ENCODE data around the gene FARP1. TPM values are rescaled to one million over a fixed set of nuclear protein-coding genes. Genes with fewer than 3 reads are reported as not detected.

FARP1 gene
- polyA plus RNA-seq, 1 of the 3 experiments (the other 2 are of a cell fraction): 12.0 TPM

GRCh38 chr13:98184792-98185191 is 41.9 kb downstream of the FARP1 start:
- no peak overlapping the region for H3K4me3 ChIP-seq (ENCODE audit: low read depth in 2 of 2, low read length in 1 of 2)
- no peaks in the 10 kb centered on the region for H3K27me3 ChIP-seq (ENCODE audit: insufficient read depth)
- no peaks in the 10 kb centered on the region for H3F3A ChIP-seq (replicated peaks; ENCODE audit: insufficient read depth)
- WGBS (ENCODE audit: low lambda C conversion rate): 97% methylated on average over 1 of the region's 1 CpG
- peaks cover 4% of the 10 kb centered on the region; the same call in 1 of the 2 replicates for H4K20me1 ChIP-seq (ENCODE audit: insufficient read depth)
- H3K9ac ChIP-seq: no peak overlapping the region
- ChIA-PET POLR2A (no interaction called here), CTCF (no interaction called here)
- TF ChIP-seq EZH2phosphoT487 (IDR thresholded peaks at IDR 0.05; ENCODE audit: borderline replicate concordance, low read depth) (no peak), CHD2 (IDR thresholded peaks at IDR 0.05; ENCODE audit: low read length, partially characterized antibody) (no peak), RXRA (IDR thresholded peaks at IDR 0.05; ENCODE audit: borderline replicate concordance, low read depth) (no peak), MXI1 (IDR thresholded peaks at IDR 0.05; ENCODE audit: low read depth, low read length) (no peak), TAF1 (IDR thresholded peaks at IDR 0.05; ENCODE audit: borderline replicate concordance, low read depth, low read length) (no peak), MAX (IDR thresholded peaks at IDR 0.05; ENCODE audit: low read depth) (no peak), PBX3 (IDR thresholded peaks at IDR 0.05) (no peak), NRF1 (IDR thresholded peaks at IDR 0.05; ENCODE audit: low read depth, low read length) (no peak), YY1 (IDR thresholded peaks at IDR 0.05; ENCODE audit: low read depth) (no peak), MEF2A (IDR thresholded peaks at IDR 0.05; ENCODE audit: borderline replicate concordance, low read depth) (no peak), SIN3A (IDR thresholded peaks at IDR 0.05; ENCODE audit: borderline replicate concordance, low read depth, low read length) (no peak)
- no peak overlapping the region for H3K27ac ChIP-seq (ENCODE audit: low read depth in 2 of 2, low read length in 1 of 2)
- H3K4me2 ChIP-seq: no peak overlapping the region
- no peak for DNase-seq
- H3K9me3 ChIP-seq: no peaks in the 10 kb centered on the region
- no peak overlapping the region for H2AFZ ChIP-seq (ENCODE audit: low read depth)
- H3K9me2 ChIP-seq: no peaks in the 10 kb centered on the region
- no peaks in the 10 kb centered on the region for H3K36me3 ChIP-seq (replicated peaks in 1 of 2; ENCODE audit: control insufficient read depth in 1 of 2, insufficient read depth in 2 of 2, low read length in 1 of 2)
- H3K79me2 ChIP-seq (ENCODE audit: insufficient read depth): peaks cover 93% of the 10 kb centered on the region
- H3K4me1 ChIP-seq (ENCODE audit: control insufficient read depth in 1 of 2, insufficient read depth in 2 of 2, low read depth in 1 of 2, low read length in 1 of 2): peaks cover 6 to 13% of the 10 kb centered on the region in 2 experiments; a peak in 3 of 4 replicates

- 64% methylated on average over 4 of the region's 4 CpGs for WGBS (ENCODE audit: low lambda C conversion rate)
- Histone ChIP-seq H3K4me1 (ENCODE audit: control insufficient read depth in 1 of 2, insufficient read depth in 2 of 2, low read depth in 1 of 2, low read length in 1 of 2) (peaks cover 6 to 22% of the 10 kb centered on the region in 2 experiments; a peak in 3 of 4 replicates), H3K27me3 (ENCODE audit: insufficient read depth) (no peaks in the 10 kb centered on the region), H3K9me3 (no peaks in the 10 kb centered on the region), H3K9ac (no peak overlapping the region), H2AFZ (ENCODE audit: low read depth) (no peak overlapping the region), H3K4me2 (no peak overlapping the region), H3K9me2 (no peaks in the 10 kb centered on the region), H4K20me1 (ENCODE audit: insufficient read depth) (peaks cover 4% of the 10 kb centered on the region; the same call in 1 of the 2 replicates), H3K4me3 (ENCODE audit: low read depth in 2 of 2, low read length in 1 of 2) (no peak overlapping the region), H3K36me3 (replicated peaks in 1 of 2; ENCODE audit: control insufficient read depth in 1 of 2, insufficient read depth in 2 of 2, low read length in 1 of 2) (no peaks in the 10 kb centered on the region), H3K27ac (ENCODE audit: low read depth in 2 of 2, low read length in 1 of 2) (no peak overlapping the region), H3F3A (replicated peaks; ENCODE audit: insufficient read depth) (no peaks in the 10 kb centered on the region), H3K79me2 (ENCODE audit: insufficient read depth) (peaks cover 83% of the 10 kb centered on the region)
- ChIA-PET POLR2A (no interaction called here), CTCF (interaction anchor here (1.6 kb wide), 1 partner anchor 28 kb away, joined by 3 read pairs; no protein-coding TSS in a partner anchor)
- no peak for DNase-seq
- TF ChIP-seq REST (IDR thresholded peaks at IDR 0.05; ENCODE audit: low read depth, low read length) (no peak), MAX (IDR thresholded peaks at IDR 0.05; ENCODE audit: low read depth) (no peak), POLR2AphosphoS5 (IDR thresholded peaks at IDR 0.05; ENCODE audit: low read depth, low read length) (no peak), JUND (IDR thresholded peaks at IDR 0.05) (no peak)
These were observed 44.5 kb downstream of the FARP1 start for GRCh38 chr13:98187155-98187964.
